OCI-LY3 (cell line): ENCODE results near the gene INVS.

ENCODE experiments used
- EZH2phosphoT487 ChIP-seq: fragments of 200-600 bp; shearing (Covaris generic); IDR thresholded peaks from 2 replicates; pipeline ENCODE4 v1.6.1; 2018; ENCODE audit warnings: antibody characterized with exemption, mixed run types, low read depth
- TF ChIP-seq, protein P1 (sequence below): fragments of 200-600, 300-600 bp; sonication (generic); IDR thresholded peaks from 2 replicates; pipeline ENCODE4 v1.5.1; 2014; ENCODE audit warnings: antibody characterized with exemption, low read length, low read depth

DNA sequence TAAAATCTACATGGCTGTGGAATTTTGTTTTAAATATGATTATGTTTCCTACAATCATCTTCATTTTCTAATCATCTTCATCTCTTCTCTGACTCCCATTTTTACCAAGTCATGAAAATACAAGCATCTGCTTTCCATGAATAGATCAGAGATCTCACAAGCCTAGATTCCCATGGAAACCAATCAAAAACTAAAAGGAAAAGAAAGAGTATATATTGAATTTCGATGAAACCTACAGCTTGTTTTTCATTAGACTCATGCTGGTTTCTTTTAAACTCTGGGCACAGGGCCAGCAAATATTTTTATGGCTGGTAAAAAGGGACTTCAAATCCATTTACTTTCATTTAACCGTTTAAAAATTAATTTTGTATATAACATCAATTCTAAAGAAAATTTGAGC is 51.2 kb downstream of the INVS start:
- TF ChIP-seq, protein P1, sequence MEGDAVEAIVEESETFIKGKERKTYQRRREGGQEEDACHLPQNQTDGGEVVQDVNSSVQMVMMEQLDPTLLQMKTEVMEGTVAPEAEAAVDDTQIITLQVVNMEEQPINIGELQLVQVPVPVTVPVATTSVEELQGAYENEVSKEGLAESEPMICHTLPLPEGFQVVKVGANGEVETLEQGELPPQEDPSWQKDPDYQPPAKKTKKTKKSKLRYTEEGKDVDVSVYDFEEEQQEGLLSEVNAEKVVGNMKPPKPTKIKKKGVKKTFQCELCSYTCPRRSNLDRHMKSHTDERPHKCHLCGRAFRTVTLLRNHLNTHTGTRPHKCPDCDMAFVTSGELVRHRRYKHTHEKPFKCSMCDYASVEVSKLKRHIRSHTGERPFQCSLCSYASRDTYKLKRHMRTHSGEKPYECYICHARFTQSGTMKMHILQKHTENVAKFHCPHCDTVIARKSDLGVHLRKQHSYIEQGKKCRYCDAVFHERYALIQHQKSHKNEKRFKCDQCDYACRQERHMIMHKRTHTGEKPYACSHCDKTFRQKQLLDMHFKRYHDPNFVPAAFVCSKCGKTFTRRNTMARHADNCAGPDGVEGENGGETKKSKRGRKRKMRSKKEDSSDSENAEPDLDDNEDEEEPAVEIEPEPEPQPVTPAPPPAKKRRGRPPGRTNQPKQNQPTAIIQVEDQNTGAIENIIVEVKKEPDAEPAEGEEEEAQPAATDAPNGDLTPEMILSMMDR = no peak
- TF ChIP-seq EZH2phosphoT487 = no peak
